Upper lobe of left lung (tissue), 4 donors: ENCODE results near the gene GDF11.

Experiments
- EP300 ChIP-seq, 4 donors: sonication (generic); formaldehyde crosslinking; IDR thresholded peaks; one replicate each; pipeline ENCODE4 v1.5.1; 2017; ENCODE audit warnings: antibody characterized with exemption in 4 of 4, control low read depth in 2 of 4
- POLR2A ChIP-seq, 4 donors: fragments of 450-650 bp; IDR thresholded peaks; one replicate each; pipeline ENCODE4 v1.5.1; 2016 to 2017; ENCODE audit warnings: antibody characterized with exemption in 4 of 4, mild to moderate bottlenecking in 2 of 4
- TF ChIP-seq, protein P1 (sequence below), 6 experiments: fragments of 450-650 bp in 4 of 6; fragments of 200-600 bp in 2 of 6; sonication (generic) in 2 of 6; IDR thresholded peaks; one replicate each; pipeline ENCODE4 v1.5.1; 2016 to 2019; ENCODE audit warnings: antibody characterized with exemption in 6 of 6

GRCh38 chr12:55789893-55790292 is 47.0 kb downstream of the GDF11 start:
- TF ChIP-seq EP300 (IDR thresholded peaks at IDR 0.05): no peak
- TF ChIP-seq, protein P1, sequence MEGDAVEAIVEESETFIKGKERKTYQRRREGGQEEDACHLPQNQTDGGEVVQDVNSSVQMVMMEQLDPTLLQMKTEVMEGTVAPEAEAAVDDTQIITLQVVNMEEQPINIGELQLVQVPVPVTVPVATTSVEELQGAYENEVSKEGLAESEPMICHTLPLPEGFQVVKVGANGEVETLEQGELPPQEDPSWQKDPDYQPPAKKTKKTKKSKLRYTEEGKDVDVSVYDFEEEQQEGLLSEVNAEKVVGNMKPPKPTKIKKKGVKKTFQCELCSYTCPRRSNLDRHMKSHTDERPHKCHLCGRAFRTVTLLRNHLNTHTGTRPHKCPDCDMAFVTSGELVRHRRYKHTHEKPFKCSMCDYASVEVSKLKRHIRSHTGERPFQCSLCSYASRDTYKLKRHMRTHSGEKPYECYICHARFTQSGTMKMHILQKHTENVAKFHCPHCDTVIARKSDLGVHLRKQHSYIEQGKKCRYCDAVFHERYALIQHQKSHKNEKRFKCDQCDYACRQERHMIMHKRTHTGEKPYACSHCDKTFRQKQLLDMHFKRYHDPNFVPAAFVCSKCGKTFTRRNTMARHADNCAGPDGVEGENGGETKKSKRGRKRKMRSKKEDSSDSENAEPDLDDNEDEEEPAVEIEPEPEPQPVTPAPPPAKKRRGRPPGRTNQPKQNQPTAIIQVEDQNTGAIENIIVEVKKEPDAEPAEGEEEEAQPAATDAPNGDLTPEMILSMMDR (IDR thresholded peaks at IDR 0.05): no peak
- TF ChIP-seq POLR2A (IDR thresholded peaks at IDR 0.05): no peak
